ENCODE measurements around the gene MGAT4A. TPM values are rescaled to one million over a fixed set of nuclear protein-coding genes. Genes with fewer than 3 reads are reported as not detected.

The MGAT4A gene
- total and polyA plus RNA-seq, 9 of the 15 experiments (the other 6 are each of a cell fraction or from before 2014, with no cell fraction given): 0.03 to 0.53 (median 0.18) TPM; not detected in 2

DNA sequence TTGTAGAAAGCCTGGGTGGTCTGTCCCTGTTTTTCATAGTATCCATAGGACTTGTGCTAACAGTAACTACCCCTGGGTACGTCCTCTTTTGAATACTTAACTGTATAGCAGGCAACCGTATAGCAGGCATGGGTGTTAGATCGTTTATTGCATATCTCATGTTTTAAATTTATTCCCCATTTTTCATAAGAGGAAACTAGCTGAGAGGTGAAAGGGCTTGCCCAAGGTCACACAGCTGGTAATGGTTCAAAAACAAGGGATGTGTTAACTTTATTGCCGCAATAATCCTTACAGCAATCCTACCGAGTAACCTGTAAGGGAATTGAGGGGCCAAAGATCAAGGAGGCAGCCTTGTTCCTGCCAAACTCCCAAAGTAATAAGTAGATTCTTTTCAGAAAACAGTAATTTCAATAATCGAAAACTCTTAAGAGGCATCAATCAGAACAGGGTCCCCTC is 990 bp upstream of the MGAT4A start (continued):
- TF ChIP-seq, protein P1, sequence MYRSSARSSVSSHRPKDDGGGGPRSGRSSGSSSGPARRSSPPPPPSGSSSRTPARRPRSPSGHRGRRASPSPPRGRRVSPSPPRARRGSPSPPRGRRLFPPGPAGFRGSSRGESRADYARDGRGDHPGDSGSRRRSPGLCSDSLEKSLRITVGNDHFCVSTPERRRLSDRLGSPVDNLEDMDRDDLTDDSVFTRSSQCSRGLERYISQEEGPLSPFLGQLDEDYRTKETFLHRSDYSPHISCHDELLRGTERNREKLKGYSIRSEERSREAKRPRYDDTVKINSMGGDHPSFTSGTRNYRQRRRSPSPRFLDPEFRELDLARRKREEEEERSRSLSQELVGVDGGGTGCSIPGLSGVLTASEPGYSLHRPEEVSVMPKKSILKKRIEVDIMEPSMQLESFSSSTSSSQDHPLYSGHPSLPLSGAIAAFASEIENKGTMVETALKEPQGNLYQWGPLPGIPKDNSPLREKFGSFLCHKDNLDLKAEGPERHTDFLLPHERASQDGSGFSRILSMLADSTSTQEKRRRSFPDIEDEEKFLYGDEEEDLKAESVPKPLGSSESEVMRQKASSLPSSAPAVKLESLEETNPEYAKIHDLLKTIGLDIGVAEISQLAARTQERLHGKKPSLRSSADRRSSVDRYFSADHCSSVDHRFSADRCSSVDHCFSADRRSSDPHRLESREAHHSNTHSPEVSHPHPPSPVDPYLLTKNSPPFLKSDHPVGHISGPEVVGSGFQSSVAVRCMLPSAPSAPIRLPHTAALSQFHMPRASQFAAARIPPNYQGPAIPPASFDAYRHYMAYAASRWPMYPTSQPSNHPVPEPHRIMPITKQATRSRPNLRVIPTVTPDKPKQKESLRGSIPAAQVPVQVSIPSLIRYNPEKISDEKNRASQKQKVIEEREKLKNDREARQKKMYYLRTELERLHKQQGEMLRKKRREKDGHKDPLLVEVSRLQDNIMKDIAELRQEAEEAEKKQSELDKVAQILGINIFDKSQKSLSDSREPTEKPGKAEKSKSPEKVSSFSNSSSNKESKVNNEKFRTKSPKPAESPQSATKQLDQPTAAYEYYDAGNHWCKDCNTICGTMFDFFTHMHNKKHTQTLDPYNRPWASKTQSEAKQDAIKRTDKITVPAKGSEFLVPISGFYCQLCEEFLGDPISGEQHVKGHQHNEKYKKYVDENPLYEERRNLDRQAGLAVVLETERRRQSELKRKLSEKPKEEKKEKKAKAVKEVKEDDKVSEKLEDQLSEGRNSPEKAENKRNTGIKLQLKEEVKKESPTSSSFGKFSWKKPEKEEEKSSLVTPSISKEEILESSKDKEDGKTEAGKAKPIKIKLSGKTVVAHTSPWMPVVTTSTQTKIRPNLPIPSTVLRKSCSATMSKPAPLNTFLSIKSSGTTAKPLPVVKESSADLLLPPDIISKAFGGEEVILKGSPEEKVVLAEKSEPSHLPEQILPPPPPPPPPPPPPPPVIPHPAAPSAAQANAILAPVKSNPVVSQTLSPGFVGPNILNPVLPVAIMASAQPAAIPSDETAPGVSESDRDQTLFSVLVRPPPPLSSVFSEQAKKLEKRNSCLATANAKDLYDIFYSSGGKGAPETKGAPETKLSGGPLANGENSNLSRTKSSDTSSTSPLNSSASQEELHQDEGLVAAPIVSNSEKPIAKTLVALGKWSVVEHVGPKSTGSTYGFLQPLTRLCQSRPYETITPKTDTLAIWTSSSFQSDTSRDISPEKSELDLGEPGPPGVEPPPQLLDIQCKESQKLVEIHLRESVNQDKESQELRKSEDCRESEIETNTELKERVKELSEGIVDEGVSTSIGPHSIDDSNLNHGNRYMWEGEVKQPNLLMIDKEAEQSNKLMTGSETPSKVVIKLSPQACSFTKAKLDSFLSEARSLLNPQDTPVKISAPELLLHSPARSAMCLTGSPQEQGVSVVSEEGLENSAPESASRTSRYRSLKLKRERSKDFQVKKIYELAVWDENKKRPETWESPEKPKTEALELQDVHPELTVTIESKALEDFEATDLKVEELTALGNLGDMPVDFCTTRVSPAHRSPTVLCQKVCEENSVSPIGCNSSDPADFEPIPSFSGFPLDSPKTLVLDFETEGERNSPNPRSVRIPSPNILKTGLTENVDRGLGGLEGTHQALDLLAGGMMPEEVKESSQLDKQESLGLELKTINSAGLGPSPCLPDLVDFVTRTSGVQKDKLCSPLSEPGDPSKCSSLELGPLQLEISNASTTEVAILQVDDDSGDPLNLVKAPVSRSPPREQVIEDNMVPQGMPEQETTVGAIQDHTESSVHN (IDR thresholded peaks at IDR 0.05; ENCODE audit: borderline replicate concordance in 1 of 2, low read depth in 1 of 2): no peak
- TF ChIP-seq SP2 (IDR thresholded peaks at IDR 0.05; ENCODE audit: extremely low read depth, low read depth, low read length, poor library complexity, severe bottlenecking) (no peak), PHB2 (IDR thresholded peaks at IDR 0.05; ENCODE audit: low read depth) (no peak), CSDE1 (IDR thresholded peaks at IDR 0.05) (no peak), ZNF316 (IDR thresholded peaks at IDR 0.05) (no peak), RBFOX2 (IDR thresholded peaks at IDR 0.05; ENCODE audit: low read depth, low read length) (no peak)
- TF ChIP-seq, protein P2, sequence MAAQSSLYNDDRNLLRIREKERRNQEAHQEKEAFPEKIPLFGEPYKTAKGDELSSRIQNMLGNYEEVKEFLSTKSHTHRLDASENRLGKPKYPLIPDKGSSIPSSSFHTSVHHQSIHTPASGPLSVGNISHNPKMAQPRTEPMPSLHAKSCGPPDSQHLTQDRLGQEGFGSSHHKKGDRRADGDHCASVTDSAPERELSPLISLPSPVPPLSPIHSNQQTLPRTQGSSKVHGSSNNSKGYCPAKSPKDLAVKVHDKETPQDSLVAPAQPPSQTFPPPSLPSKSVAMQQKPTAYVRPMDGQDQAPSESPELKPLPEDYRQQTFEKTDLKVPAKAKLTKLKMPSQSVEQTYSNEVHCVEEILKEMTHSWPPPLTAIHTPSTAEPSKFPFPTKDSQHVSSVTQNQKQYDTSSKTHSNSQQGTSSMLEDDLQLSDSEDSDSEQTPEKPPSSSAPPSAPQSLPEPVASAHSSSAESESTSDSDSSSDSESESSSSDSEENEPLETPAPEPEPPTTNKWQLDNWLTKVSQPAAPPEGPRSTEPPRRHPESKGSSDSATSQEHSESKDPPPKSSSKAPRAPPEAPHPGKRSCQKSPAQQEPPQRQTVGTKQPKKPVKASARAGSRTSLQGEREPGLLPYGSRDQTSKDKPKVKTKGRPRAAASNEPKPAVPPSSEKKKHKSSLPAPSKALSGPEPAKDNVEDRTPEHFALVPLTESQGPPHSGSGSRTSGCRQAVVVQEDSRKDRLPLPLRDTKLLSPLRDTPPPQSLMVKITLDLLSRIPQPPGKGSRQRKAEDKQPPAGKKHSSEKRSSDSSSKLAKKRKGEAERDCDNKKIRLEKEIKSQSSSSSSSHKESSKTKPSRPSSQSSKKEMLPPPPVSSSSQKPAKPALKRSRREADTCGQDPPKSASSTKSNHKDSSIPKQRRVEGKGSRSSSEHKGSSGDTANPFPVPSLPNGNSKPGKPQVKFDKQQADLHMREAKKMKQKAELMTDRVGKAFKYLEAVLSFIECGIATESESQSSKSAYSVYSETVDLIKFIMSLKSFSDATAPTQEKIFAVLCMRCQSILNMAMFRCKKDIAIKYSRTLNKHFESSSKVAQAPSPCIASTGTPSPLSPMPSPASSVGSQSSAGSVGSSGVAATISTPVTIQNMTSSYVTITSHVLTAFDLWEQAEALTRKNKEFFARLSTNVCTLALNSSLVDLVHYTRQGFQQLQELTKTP (IDR thresholded peaks at IDR 0.05; ENCODE audit: low read depth in 1 of 2, partially characterized antibody in 2 of 2): no peak
- TF ChIP-seq, protein P3, sequence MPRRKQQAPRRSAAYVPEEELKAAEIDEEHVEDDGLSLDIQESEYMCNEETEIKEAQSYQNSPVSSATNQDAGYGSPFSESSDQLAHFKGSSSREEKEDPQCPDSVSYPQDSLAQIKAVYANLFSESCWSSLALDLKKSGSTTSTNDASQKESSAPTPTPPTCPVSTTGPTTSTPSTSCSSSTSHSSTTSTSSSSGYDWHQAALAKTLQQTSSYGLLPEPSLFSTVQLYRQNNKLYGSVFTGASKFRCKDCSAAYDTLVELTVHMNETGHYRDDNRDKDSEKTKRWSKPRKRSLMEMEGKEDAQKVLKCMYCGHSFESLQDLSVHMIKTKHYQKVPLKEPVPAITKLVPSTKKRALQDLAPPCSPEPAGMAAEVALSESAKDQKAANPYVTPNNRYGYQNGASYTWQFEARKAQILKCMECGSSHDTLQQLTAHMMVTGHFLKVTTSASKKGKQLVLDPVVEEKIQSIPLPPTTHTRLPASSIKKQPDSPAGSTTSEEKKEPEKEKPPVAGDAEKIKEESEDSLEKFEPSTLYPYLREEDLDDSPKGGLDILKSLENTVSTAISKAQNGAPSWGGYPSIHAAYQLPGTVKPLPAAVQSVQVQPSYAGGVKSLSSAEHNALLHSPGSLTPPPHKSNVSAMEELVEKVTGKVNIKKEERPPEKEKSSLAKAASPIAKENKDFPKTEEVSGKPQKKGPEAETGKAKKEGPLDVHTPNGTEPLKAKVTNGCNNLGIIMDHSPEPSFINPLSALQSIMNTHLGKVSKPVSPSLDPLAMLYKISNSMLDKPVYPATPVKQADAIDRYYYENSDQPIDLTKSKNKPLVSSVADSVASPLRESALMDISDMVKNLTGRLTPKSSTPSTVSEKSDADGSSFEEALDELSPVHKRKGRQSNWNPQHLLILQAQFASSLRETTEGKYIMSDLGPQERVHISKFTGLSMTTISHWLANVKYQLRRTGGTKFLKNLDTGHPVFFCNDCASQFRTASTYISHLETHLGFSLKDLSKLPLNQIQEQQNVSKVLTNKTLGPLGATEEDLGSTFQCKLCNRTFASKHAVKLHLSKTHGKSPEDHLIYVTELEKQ (CRISPR knock-in tag; IDR thresholded peaks at IDR 0.05): no peak

Data from K562 (cell line).